ENCODE results near the gene PRRT3.

- TF ChIP-seq CTCF (conservative IDR thresholded peaks at IDR 0.05; ENCODE audit: low read depth, low read length) (no peak), EZH2phosphoT487 (IDR thresholded peaks at IDR 0.05; ENCODE audit: borderline replicate concordance, low read length) (no peak)
Observed at GRCh38 chr3:9965200-9965875, 13.1 kb upstream of the PRRT3 start.
